HEK293 (cell line): ENCODE data around the gene DNAJC6.

Source experiments
- BCL11A ChIP-seq: fragments of 450-650 bp; formaldehyde crosslinking; IDR thresholded peaks from 2 replicates; pipeline ENCODE4 v1.5.1; 2016; ENCODE audit warnings: low read depth, missing biosample characterization, missing genetic modification characterization
- ZBTB10 ChIP-seq: fragments of 450-650 bp; formaldehyde crosslinking; IDR thresholded peaks from 2 replicates; pipeline ENCODE4 v1.5.1; 2016; ENCODE audit warnings: missing biosample characterization, missing genetic modification characterization
- ZBTB17 ChIP-seq: fragments of 450-650 bp; formaldehyde crosslinking; IDR thresholded peaks from 2 replicates; pipeline ENCODE4 v1.5.1; 2016; ENCODE audit warnings: missing biosample characterization, missing genetic modification characterization

DNA sequence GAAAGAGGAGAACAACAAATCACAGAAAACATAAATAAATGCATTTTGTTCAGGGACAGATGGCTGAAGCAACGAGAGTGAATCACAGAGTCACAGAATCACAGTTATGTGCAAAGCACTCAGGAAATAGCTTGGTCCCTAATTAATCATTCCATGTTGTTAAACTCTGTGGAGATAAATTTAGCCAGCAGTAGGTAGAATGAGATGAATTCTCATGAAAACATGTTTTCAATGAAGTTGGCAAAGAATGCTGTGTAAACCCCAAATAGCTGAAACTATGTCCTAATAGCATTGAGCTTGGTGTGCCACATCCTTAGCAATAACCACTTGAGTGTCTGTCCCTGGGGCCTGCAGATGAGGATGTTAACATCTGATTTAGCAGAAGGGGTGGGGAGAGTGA lies 131.6 kb downstream of the DNAJC6 start:
- TF ChIP-seq ZBTB17 (tag by site-specific recombination) (no peak), ZBTB10 (no peak), BCL11A (tag by site-specific recombination) (no peak)
